Inflammatory macrophage treated with lipopolysaccharide for 1 hour (primary cell): ENCODE data around the gene MAPK7.

Experiments used
- DNase-seq, 2 donors: peaks; one replicate each; pipeline ENCODE4 v3.0.0-alpha.2; 2020 to 2022

Gene MAPK7

DNA sequence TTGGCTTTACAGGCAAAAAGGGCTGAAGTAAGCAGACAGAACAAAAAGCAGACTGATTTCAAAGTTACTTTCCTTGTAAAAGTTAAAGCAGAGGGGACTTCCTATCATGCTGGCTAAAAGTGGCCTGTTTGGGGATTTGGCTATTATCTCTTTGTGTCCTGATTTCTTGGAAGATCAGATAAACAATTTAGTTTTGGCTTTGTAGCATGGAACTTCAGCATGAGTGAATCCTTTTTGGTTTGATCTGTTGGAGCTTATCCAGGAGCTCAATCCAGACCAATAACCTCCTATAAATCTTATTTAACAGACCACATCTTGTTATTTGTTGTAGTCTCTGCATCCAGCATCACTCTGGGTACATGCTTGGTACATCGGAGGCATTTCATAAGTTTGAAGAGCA is 23.9 kb downstream of the MAPK7 start:
- no peak for DNase-seq

DNA sequence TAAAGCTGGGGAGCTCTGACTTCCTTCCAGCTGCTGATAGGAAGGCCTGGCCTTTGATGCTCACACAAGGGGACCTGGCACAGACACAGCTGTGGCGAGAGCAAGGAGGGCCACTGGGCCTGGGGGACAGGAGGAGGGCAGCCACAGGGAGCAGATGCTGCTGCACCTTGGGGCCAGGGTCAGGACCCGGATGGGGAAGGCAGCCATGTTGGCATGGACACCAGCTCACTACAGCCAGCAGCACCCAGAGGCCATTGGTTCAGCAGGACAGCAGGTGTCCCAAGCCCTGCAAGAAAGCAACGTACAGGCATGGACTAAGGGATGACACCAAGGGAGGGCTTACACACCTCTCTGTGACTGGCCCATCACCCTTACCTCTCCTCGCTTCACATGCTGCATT is 24.7 kb downstream of the MAPK7 start:
- DNase-seq, result no peak

DNA sequence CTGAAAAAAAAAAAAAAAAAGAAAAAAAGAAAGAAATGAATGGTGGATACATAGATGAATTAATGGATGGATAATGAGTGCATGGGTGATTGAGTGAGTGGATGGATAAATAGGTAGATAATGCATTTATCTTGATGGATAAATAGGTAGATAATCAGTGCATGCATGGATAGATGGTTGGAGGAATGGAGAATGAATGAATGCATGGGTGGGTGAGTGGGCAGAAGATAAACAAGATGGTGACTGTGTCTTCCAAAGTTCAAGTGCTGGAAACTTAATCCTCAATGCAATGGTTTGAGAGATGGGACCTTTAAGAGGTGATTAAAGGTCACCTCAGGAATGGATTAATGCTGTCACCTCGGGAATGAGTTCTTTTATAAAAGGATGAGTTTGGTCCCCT is 26.0 kb downstream of the MAPK7 start:
- no peak for DNase-seq

DNA sequence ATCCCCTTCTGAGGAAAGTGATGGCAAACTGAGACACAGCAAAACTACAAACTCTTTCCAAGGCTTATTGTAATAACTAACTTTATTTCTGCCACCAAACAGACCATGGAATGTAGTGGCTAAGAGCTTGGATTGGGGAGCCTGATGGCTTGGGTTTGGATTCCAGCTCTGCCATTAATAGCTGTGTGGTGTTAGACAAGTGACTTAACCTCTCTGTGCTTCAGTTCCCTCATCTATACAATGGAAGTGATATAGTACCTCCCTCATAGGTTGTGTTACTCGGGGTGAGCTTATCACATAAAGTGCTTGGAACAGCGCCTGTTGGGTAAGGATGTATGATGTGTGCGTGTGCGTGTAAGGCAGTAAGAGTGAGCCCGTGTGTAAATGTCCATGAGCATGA is 26.8 kb downstream of the MAPK7 start:
- DNase-seq, result no peak

DNA sequence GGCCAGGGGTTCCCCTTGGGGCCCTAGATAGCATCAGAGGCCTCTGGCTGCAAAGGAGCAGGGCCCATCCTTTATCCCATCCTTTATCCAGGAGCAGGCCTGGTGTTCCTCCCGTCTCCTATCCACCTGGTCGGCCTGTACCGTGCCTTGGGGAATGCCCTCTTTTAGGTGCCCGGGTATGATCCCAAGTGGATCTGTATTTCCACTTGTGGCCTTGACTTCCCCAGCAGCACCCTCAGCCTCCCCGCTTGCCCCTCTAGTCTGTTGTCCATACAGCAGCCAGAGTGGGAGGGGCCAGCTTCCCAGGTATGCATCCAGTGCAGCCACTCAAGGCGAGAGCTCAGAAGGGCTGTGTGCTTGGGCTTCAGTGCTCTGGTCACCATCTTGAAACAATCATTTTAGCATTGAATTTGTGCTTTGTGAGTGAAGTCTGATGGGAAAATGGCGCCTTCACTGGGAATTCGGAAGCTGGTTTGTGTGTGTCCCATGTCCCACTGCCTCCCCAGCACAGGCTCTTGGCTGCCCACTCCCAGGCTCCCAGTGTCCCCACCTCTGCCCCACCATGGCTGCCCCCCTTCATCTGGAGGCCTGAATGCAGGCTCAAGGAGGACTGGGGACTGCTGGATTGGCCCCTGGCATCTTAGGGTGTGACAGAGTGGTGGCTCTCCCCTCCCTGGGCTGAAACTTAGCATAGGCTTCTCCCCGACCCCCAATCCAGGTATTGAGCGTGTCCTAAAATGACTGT is 29.5 kb downstream of the MAPK7 start:
- no peak for DNase-seq

DNA sequence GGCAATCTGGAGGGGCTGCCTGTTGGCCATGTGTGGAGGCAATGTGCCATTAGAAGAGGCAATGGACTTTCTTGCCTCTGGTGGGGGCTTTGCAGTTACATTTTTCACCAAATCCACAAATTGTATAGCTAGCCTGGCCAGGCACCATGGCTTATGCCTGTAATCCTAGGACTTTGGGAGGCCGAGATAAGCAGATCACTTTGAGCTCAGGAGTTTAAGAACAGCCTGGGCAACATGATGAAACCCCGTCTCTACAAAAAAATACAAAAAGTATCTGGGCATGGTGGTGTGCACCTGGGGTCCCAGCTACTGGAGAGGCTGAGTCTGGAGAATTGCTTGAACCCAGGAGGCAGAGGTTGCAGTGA is 30.0 kb downstream of the MAPK7 start:
- no peak for DNase-seq

DNA sequence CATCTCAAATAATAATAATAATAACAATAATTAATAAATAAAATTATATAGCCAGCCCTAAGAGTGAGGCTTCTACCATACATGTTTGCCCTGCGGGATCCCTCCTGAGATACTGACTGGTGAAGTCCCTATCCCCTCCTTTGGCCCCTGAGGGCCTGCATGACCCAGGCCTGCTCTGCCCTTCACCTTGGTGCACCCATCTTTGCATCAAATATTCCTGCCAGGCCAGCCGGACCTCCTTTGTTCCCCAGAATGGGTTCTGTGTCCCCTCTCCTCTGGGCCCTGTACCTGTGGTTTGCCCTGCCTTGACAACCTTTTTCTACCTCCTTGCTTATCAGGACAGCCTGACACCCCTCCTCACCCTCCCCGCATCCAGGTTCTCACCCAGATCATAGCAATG is 30.8 kb downstream of the MAPK7 start:
- no peak for DNase-seq

DNA sequence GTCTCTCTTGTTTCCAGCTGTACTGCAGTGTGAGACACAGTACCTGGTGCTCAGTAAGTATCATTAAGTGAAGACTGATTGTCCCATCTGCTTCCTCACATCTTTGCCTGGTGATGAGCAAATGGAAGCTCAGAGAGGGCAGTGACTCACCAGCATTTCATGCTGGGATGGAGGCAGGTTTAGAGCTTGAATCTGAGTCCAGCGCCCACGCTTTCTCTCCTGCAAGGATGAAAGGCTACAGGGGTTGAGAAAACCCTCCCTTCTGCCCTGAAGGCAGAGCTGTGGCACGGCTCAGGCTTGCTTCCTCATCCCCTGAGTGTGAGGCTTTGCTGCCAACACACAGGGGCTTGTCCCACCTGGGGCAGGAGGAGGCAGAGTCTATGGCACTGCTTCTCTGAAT is 31.2 kb downstream of the MAPK7 start:
- DNase-seq, result no peak

DNA sequence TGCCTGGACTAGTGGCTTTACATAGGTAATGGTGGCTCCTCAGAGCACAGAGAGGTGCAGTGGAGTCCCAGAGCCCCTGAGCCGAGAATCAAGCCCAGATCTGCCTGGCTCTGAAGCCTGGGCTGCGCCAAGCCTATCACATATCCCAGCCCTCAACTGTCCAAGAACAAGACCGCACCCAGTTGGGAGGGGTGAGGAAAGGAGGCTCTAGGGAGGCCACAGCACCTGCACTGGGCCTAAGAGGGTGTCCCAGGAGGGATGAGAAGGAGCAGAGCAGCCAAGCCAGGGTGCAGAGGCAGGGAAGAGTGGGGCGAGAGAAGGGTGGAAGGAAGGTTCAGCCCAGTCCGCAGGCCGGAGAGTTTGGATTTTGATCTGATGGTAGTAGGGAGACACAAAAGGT is 31.8 kb downstream of the MAPK7 start:
- DNase-seq, result no peak

DNA sequence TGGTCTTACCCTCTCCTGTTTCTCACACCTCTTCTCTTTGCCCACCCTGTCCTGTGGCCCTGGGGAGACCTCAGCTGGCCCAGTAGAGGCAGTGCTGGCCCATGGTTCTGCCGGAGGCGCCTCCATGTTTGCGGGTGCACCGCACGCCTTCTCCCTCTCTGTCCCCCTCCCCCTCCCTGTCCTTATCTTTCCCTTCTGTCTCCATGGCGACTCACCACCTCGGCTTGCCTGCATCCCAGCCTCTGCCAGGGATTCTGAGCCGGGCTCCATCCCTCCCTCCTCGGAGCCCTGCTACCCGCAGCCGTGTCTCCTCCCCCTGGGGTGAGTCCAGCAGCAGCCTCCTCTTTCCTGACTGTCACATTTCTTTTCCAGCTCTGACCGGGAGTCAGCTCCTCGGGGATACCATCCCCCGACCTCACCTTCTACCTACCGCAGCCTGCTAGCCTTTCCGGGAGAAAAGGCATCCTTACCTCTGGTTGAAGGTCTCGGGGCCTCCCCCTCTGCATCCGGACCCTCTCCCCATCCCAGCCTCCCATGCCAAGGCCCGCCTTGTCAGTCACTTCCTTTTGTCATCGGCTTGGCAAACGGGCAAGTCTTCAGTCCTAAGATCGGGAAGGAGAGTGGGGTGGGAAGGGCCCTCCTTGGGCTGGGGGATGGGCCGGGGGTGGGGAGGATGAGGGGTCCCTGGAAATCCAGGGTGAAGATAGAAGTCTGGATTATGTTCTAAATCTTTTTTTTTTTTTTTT is 32.8 kb downstream of the MAPK7 start, which contains the start of gene RNF112:
RNF112 (plus strand) TSS at position 358 of the 746 bp plus-strand sequence; CDS start at position 535, 177 bp downstream.
- no peak for DNase-seq

DNA sequence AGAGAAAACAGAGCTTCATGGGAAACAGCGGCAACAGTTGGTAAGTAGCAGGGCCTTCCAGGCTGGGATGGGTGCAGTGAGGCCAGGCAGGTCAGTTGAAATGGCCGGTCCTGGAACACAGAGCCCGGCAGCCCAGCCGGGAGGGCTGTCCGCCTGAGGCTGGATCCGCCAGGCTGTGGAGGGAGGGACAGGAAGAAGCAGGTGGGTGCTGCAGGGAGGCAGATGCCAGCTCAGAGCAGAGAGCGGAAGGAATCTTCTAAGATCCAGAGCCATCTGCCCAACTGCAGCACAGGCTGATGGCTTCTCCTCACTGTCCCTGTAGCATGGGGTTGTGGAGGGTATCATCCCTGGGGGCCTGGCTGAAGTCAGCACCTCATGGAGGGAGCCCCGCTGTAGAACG is 33.3 kb downstream of the MAPK7 start:
- DNase-seq, result no peak

DNA sequence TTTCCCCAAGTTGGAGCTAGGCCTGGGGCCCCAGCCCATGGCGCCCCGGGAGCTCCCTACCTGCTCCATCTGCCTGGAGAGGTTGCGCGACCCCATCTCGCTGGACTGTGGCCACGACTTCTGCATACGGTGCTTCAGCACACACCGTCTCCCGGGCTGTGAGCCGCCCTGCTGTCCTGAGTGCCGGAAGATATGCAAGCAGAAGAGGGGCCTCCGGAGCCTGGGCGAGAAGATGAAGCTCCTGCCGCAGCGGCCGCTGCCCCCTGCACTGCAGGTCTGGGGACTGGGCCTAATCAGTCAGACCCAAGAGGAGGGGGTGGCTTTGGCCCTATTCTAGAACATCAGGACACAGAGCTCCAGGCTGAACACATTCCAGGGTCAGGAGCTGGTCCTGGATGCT is 34.2 kb downstream of the MAPK7 start:
- no peak for DNase-seq

DNA sequence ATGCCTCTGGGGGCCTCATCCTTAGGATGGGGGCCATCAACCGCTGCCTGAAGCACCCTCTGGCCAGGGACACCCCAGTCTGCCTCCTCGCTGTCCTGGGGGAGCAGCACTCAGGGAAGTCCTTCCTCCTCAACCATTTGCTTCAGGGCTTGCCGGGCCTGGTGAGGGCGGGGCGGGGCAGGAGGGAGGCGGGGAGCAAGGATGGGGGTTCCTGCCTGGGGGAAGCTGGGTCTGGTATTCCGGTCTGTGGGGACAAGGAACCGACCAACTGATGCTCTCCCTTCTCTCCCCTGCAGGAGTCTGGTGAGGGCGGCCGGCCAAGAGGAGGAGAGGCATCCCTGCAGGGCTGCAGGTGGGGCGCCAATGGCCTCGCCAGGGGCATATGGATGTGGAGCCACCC is 34.7 kb downstream of the MAPK7 start:
- DNase-seq, result no peak

DNA sequence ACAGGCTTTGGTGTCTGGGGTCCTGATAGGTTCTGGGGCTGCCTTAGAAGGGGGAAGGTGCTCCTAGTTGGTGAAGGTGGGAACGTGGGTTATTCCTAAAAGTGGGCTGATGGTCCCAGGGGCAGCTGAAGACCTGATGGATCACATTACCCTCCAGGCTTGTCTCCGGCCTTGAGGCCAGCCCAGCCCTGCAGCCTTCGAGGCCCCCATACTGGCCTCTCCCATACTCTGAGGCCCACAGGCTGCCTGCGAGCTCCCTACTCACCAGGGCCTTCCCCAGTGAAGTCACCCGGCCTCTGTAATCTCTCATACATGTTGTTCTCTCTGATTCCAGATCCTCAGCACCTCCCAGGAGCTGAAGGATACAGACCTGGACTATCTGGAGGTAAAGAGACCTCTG is 35.5 kb downstream of the MAPK7 start:
- no peak for DNase-seq

DNA sequence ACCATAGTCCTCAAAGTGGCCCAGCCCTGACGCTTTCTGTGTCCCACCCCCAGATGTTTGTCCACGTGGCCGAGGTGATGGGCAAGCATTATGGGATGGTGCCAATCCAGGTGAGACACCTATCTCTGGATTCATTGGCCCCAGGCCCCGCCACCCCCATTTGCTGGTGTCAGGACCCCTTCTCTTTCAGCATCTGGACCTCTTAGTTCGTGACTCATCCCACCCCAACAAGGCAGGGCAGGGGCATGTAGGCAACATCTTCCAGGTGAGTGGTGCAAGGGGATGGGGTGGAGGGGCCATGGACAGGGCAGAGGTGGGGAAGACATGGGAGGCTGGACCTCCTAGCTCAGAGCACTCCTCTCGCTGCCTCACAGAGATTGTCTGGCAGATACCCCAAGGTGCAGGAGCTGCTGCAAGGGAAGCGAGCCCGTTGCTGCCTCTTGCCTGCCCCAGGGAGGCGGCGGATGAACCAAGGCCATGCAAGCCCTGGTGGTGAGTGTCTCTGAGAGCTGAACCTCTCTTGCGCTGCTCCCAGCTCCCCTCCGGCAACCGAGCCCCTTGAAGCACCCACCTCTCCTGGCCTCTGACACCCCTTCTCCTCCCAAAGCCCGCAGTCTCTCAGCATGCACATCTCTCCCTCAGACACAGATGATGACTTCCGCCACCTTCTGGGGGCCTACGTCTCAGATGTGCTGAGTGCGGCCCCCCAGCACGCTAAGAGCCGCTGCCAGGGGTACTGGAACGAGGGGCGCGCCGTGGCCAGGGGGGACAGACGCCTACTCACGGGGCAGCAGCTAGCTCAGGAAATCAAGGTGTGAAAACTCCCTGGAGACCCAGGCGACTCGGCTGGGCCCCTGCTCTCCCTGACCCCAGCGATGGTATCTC is 36.3 kb downstream of the MAPK7 start:
- no peak for DNase-seq

DNA sequence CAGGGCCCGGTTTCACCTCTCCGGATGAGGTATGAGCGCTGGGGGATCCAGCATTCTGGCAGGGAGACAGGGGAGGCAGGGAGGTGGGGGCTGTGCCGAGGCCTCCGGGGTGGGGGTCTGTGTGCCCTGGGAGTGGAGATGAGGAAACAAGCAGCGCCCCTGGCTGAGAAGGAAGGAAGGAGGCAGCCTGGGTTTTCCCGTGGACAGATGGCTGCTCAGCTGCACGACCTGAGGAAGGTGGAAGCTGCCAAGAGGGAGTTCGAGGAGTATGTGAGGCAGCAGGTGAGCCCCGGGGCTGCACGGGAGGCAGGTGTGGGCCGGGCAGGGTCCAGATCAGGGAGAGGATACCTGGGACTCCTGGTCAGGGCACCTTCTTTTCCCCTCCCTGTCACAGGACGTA is 37.0 kb downstream of the MAPK7 start:
- DNase-seq, result no peak

DNA sequence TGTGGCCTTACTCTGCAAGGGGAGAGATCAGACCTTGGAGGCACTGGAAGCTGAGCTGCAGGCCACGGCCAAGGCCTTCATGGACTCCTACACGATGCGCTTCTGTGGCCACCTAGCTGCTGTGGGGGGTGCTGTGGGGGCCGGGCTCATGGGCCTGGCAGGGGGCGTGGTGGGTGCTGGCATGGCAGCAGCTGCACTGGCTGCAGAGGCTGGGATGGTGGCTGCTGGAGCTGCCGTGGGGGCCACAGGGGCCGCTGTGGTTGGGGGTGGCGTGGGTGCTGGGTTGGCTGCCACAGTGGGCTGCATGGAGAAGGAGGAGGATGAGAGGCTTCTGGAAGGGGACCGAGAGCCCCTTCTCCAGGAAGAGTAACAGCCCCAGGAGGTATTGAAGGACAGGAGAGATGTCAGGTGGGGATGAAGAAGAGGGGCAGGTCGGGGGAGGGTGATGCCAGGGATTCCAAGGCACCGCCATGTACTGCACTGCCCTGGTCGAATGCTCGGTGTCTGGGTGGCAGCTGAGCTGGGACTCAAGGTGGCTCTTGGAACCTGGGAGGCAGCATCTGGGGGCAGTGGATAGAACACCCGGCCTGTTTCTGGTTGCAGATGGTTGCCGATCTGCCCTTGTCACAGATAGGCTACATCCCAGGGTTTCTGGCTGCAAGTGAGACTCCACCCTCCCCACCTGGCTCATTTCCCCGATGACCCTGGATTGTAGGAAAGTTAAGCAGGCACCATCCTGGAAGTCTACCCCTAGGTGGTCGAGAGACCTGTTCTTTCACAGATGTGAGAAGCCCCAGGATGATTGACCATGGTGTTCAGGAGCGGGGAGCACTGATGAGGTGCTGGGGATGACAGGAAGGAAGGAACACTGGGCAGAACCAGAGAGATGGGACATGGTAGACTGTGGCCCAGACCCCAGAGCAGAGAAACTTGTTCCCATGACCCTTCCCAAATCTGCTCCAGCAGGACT is 37.8 kb downstream of the MAPK7 start:
- DNase-seq, result no peak

DNA sequence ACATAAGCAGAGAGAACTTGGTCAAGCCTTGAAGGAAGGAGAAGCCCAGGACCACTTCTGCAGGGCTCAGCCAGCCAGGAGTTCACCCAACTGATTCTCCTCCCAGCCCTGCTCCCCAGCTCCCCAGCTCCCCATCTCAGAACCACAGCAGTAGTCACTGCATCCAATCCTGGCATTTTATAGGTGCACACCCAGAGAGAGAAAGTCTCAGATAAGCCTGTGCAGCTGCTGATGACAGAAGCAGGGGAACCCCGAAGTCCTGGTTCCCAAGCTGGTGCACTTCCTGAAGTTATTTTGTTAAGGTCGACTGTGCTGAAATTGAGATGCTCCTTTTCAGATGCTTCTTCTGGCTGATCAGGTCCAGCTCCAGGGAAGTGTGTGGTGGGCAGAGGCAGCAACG is 39.3 kb downstream of the MAPK7 start:
- DNase-seq, result peak in 1 of 2 donors; percentile 16

DNA sequence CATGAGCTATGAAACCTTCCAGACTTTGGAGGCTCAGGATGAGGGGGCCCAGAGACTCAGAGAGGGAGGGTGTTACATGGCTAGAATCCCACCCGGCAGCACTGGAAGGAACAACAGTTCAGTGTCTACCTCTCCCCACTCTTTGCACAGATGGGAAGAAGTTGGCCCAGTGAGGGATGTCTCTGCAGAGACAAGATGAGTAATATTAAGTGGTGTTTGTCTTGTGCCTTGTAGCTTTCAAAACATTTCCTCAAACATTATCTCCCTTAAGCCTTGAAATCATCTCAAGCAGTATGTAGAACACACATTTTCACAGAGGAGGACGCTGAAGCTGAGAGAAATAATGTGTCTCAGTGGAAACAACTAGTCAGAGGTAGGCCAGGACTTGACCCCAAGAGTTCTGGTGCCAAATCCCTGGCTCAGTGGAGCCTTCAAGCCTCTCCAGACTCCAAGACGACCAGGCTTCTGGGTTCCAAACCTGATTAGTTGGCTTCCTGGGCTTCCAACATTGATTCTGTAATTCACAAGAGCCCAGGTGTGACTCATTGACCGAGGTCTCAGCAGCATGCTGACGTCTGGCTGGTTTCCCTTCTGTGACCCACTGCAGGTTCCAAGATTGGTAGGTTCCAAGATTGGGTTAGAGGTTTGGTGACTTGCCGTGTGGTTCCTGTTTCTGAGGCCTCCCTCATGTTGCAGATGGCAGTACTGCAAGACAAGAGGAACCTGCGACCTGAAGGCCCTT is 40.1 kb downstream of the MAPK7 start:
- DNase-seq, result peak; percentile 46 to 58

DNA sequence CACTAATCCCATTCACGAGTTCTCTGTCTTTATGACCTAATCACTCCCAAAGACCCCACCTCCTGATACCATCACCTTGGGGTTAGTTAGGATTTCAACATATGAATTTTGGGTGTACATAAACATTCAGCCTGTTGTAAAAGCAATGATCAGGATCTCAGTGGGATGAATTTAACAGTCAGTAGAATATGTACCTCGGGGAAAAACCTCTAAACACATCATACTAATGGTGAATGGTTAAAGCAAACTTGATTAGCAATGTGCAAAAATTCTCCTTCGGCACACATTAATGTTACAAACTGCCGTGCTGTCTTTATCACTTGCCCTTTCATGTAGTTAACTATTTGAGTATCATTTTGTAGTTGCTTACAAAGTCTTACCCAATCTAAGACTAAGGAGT is 42.9 kb downstream of the MAPK7 start:
- no peak for DNase-seq

DNA sequence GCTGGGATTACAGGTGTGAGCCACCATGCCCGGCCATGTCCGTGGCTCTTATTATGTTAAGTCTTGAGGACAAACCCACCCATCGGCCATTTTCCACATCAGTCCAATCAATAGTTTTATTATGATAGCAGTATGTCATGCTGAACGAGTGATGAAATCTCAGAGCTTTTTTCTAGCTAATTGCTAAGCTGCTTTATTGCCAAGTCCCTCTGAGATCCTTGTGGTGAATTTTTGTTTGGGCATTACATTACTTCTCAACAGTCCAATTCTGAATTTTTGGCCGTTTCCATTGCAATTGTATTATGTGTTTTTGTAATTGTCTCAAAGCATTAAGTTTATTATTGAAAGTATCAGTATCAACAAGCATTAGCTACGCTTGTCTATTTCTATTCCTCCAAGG is 43.6 kb downstream of the MAPK7 start:
- no peak for DNase-seq
